GM18526 (cell line): ENCODE data around the gene C5orf15.
A peak's percentile ranks its signal among the peaks of the same experiment; 100 is the strongest.

Experiments
- POLR2A ChIP-seq: IDR thresholded peaks from 3 replicates; pipeline ENCODE4 v1.6.1; 2011; ENCODE audit not compliant: insufficient read length; ENCODE audit errors: extremely low read depth

The C5orf15 gene

GRCh38 chr5:133934822-133935666, 33.4 kb downstream of the C5orf15 start:
- no peak for TF ChIP-seq POLR2A

DNA sequence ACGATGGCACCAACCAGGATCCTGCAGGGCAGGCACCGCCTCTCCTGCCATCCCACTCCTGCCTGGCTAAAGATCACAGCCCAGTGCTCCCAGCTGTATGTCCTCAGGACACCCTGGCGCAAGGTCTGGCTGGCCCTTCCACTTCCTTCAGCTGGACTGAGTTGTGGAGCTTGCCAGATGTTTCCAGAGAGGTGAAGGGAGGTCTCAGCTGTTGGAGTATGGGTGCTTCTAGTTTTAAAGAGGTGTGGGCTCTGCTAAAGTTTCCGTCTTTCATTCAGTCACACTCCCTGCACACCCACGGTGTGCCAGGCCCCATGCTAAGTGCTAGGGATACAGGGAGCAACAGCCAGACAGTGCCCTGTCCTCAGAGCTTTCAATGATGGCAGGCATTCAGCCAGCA, 34.1 kb downstream of the C5orf15 start:
- no peak for TF ChIP-seq POLR2A

GRCh38 chr5:133933670-133934295, 34.6 kb downstream of the C5orf15 start:
- peak; percentile 15 for TF ChIP-seq POLR2A

DNA sequence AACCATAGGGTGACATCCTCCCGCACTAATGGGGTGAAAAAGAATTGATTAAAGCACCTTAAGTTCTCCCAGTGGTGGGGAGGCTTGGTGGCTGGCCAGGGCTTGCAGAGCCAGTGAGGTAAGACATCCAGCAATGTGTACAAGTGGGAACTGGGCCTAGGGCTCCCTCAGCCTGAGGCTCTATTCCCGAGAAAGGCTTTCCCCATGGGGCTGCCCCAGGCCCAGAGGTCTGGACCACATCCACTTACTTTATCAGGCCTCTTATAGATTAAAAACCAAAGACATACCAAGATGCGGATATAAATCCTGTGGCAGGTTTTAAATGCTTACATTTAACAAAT, 35.3 kb downstream of the C5orf15 start:
- TF ChIP-seq POLR2A = no peak

GRCh38 chr5:133932441-133933168, 35.8 kb downstream of the C5orf15 start:
- no peak for TF ChIP-seq POLR2A

- TF ChIP-seq POLR2A = no peak
Observed at GRCh38 chr5:133931546-133931945, 36.9 kb downstream of the C5orf15 start.

DNA sequence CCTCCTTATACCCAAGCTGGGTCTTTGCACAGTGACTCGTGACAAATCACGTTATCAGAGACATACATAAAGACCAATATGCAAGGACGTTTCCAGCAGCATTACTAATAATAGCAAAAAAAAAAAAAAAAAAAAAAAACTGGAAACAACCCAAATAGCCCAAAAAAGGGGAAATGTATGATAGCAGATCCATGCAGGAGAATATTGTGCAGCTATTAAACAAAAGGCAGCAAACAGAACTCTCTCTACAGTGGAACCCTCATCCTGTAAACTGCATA, 37.7 kb downstream of the C5orf15 start:
- no peak for TF ChIP-seq POLR2A

- TF ChIP-seq POLR2A = peak; percentile 21
Observed at GRCh38 chr5:133930061-133930812, 38.2 kb downstream of the C5orf15 start.

GRCh38 chr5:133928587-133929393, 39.6 kb downstream of the C5orf15 start:
- TF ChIP-seq POLR2A = no peak

DNA sequence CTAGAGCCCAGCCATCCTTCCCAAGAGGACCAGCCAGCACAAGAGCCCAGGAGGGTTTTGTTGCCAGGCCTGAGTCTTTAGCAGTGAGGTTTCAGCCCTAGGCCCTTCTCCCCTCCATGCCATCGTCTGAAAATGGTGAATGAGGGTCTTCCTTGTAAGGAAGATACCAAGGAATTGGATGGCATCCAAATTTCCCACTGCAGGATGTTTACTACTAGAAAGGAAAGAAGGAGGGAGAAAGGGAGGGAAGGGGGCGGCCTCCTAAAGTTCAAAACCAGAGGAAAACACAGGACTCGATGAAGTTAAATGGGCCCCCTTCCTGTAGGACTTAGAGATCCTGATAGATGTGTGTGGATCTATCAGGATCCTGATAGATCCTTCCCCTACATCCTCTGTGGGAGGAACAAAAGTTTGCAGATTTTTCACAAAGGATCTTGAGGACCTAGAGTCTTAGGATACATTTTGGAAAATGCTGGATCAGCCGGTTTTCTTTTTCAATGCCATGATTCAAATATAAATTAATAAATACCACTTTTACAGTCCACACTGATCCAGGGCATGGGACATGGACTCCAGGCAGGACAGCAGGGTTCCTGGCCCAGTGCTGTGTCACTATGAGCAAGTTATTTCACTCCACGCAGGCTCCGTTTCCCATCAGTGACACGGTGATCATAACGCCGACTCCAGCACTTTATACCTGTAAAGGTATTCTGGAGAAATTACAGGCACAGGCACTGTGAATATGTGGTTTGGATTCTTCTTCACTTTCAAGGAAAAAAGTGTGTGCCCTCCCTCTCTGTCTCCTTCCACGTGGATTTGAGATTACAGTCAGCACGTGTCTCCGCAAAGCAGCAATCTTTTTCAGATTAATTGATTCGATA, 40.9 kb downstream of the C5orf15 start:
- TF ChIP-seq POLR2A = no peak

GRCh38 chr5:133926489-133927299, 41.7 kb downstream of the C5orf15 start:
- no peak for TF ChIP-seq POLR2A

DNA sequence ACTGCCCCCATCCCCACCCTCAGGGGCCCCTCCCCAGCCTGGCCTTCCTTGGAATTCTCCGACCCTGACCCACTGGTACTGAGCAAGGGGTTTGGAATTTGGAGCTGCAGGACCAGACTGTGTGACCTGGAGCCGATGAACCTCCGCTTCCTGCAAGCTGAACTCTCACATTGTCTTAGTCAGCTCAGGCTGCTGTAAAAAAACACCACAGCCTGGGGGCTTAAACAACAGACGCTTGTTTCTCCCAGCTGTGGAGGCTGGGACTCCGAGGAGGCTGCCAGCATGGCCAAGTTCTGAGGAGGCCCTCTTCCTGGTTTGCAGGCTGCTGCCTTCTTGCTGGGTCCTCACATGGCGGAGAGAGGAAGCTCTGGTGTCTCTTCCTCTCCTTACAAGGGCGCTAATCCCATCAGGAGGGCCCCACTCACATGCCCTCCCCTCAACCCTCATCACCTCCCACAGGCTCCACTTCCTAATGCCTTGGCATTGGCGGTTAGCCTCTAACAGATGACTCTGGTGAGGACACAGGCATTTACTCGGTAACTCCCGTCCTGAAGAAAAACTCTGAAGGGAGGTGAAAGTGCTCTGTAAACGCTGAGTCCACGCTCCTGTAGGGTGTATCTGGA, 42.4 kb downstream of the C5orf15 start:
- TF ChIP-seq POLR2A = no peak

DNA sequence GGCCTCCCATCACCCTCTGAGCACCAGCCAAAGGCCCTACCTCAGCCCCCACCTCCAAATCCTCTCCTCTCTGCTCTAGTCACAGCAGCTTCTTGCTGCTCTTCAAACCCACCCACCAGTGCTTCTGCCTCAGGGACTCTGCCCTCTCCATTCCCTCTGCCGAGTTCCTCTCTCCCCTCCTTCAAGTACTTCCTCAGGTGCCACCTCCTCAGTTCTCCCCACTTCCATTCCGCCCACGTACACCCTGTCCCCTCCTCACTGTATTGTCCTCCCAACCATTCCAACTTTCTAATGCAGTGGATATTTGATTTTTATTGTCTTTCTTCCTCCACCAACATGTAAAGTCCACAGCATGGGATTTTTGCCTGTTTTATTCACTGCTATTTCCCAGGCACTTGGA, 43.2 kb downstream of the C5orf15 start:
- TF ChIP-seq POLR2A = no peak
